HTR-8/SVneo (cell line): ENCODE results near the gene NDUFB2.
"Not testable (repeated sequence)": the region's sequence is repeated elsewhere in the genome, so short reads cannot be mapped to it uniquely, and the experiment has no call there.

Source experiments
- DNase-seq: peaks from one replicate; pipeline ENCODE4 v3.0.0; 2011; ENCODE audit warnings: low spot score, mixed read lengths; ENCODE audit not compliant: insufficient read length
- FAIRE-seq: peaks from 2 replicates; lab custom pipeline; 2011; peaks lifted over from hg19 to GRCh38; lab: Jason Lieb, UNC

Gene NDUFB2

GRCh38 chr7:140724706-140725105, 28.2 kb downstream of the NDUFB2 start:
- FAIRE-seq (no peak), DNase-seq (no peak)

- FAIRE-seq (no peak), DNase-seq (peak; percentile 6)
These were observed 29.8 kb downstream of the NDUFB2 start for GRCh38 chr7:140726281-140726680.

GRCh38 chr7:140732416-140732815, 35.9 kb downstream of the NDUFB2 start:
- no peak for DNase-seq
- FAIRE-seq: no peak

GRCh38 chr7:140734096-140734495, 37.6 kb downstream of the NDUFB2 start:
- FAIRE-seq (no peak), DNase-seq (no peak)

GRCh38 chr7:140734729-140735128, 38.2 kb downstream of the NDUFB2 start:
- no peak for DNase-seq
- no peak for FAIRE-seq

- FAIRE-seq: no peak
These were observed 41.8 kb downstream of the NDUFB2 start for GRCh38 chr7:140738280-140738679.

GRCh38 chr7:140743255-140743654, 46.7 kb downstream of the NDUFB2 start:
- not testable (repeated sequence) for FAIRE-seq, DNase-seq

More at GRCh38 chr7:140738280-140738679, 41.8 kb downstream of the NDUFB2 start:
- DNase-seq: no peak

GRCh38 chr7:140744005-140744404, 47.5 kb downstream of the NDUFB2 start:
- FAIRE-seq: no peak
- DNase-seq: no peak

GRCh38 chr7:140745266-140746058, 49.0 kb downstream of the NDUFB2 start:
- FAIRE-seq: no peak
- no peak for DNase-seq

GRCh38 chr7:140746751-140747150, 50.2 kb downstream of the NDUFB2 start:
- FAIRE-seq: no peak
- DNase-seq: no peak

GRCh38 chr7:140752533-140752932, 56.0 kb downstream of the NDUFB2 start:
- DNase-seq (no peak), FAIRE-seq (no peak)

- FAIRE-seq (no peak), DNase-seq (no peak)
These were observed 58.0 kb downstream of the NDUFB2 start for GRCh38 chr7:140754506-140754905.
